Measurements from ENCODE around the gene MPRIP.

DNA sequence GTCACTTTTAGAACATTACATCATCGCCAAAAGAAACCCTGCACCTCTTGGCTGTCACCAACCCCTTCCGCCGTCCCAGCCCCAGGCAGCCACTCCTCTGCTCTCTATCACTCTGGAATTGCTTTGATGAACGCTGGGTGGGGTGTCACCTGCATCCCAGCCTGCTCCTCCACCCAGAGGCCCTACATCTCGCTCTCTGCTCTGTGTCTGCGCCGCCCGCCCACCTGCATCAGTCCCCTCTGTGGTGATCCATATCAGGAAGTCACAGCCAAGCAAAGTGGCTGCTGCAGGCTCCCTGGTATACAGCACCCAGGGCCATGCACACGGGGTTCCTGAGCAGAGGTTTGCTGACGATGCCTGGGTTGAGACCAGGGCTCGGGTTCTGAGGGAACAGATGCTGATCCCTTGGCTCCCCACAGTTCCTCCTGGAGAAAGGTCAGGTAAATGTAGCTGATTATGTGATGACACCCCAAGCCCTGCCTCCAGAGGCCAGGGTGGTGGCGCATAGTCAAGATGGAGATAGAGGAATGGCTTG, 30.8 kb downstream of the MPRIP start:
- TF ChIP-seq, protein P1, sequence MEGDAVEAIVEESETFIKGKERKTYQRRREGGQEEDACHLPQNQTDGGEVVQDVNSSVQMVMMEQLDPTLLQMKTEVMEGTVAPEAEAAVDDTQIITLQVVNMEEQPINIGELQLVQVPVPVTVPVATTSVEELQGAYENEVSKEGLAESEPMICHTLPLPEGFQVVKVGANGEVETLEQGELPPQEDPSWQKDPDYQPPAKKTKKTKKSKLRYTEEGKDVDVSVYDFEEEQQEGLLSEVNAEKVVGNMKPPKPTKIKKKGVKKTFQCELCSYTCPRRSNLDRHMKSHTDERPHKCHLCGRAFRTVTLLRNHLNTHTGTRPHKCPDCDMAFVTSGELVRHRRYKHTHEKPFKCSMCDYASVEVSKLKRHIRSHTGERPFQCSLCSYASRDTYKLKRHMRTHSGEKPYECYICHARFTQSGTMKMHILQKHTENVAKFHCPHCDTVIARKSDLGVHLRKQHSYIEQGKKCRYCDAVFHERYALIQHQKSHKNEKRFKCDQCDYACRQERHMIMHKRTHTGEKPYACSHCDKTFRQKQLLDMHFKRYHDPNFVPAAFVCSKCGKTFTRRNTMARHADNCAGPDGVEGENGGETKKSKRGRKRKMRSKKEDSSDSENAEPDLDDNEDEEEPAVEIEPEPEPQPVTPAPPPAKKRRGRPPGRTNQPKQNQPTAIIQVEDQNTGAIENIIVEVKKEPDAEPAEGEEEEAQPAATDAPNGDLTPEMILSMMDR (IDR thresholded peaks at IDR 0.05; ENCODE audit: poor library complexity, severe bottlenecking): no peak
- TF ChIP-seq REST (IDR thresholded peaks at IDR 0.05; ENCODE audit: borderline replicate concordance) (no peak), EZH2 (IDR thresholded peaks at IDR 0.05; ENCODE audit: borderline replicate concordance, insufficient read depth, low read length, poor library complexity, severe bottlenecking) (no peak), TAF1 (IDR thresholded peaks at IDR 0.05; ENCODE audit: low read depth) (no peak), SMC3 (conservative IDR thresholded peaks at IDR 0.05; ENCODE audit: poor library complexity) (no peak)
